HG02852 (cell line): ENCODE measurements around the gene TRAPPC8.
"Not testable (repeated sequence)": the region's sequence is repeated elsewhere in the genome, so short reads cannot be mapped to it uniquely, and the experiment has no call there.

Source experiments
- ATAC-seq: cut with Tn5 transposase; IDR thresholded peaks from one replicate; pipeline ENCODE4 v1.9.1; 2021; ENCODE audit warnings: mild to moderate bottlenecking, moderate library complexity; ENCODE audit not compliant: unreplicated experiment

TRAPPC8 gene

GRCh38 chr18:31942999-31943877 is at the start of gene TRAPPC8:
TRAPPC8 (minus strand) TSS chr18:31943128; CDS start chr18:31942764, 364 bp downstream.
- ATAC-seq: peak; percentile 79

- peak; percentile 100 for ATAC-seq
Observed at GRCh38 chr18:31990823-31991222, 47.9 kb upstream of the TRAPPC8 start.

GRCh38 chr18:31983976-31984375 is 41.0 kb upstream of the TRAPPC8 start:
- no peak for ATAC-seq

- no peak for ATAC-seq
Observed at GRCh38 chr18:31983020-31983419, 40.1 kb upstream of the TRAPPC8 start.

- ATAC-seq: no peak
Observed at GRCh38 chr18:31980863-31981262, 37.9 kb upstream of the TRAPPC8 start.

- ATAC-seq: no peak
Observed at GRCh38 chr18:31979714-31980113, 36.8 kb upstream of the TRAPPC8 start.

GRCh38 chr18:31978616-31979015 is 35.7 kb upstream of the TRAPPC8 start:
- no peak for ATAC-seq

- no peak for ATAC-seq
Observed at GRCh38 chr18:31977270-31977872, 34.4 kb upstream of the TRAPPC8 start.

GRCh38 chr18:31976242-31976641 is 33.3 kb upstream of the TRAPPC8 start:
- ATAC-seq: no peak

- ATAC-seq: no peak
Observed at GRCh38 chr18:31973929-31974546, 31.1 kb upstream of the TRAPPC8 start.

GRCh38 chr18:31970617-31971016 is 27.7 kb upstream of the TRAPPC8 start:
- ATAC-seq: no peak

- ATAC-seq: no peak
Observed at GRCh38 chr18:31965316-31965970, 22.5 kb upstream of the TRAPPC8 start.

- ATAC-seq: no peak
Observed at GRCh38 chr18:31957728-31958127, 14.8 kb upstream of the TRAPPC8 start.

GRCh38 chr18:31954349-31954748 is 11.4 kb upstream of the TRAPPC8 start:
- no peak for ATAC-seq

- ATAC-seq: not testable (repeated sequence)
Observed at GRCh38 chr18:31953699-31954098, 10.8 kb upstream of the TRAPPC8 start.

GRCh38 chr18:31952223-31952622 is 9.3 kb upstream of the TRAPPC8 start:
- no peak for ATAC-seq

GRCh38 chr18:31950583-31950982 is 7.7 kb upstream of the TRAPPC8 start:
- ATAC-seq: no peak

- ATAC-seq: not testable (repeated sequence)
Observed at GRCh38 chr18:31948349-31948748, 5.4 kb upstream of the TRAPPC8 start.

- ATAC-seq: no peak
Observed at GRCh38 chr18:31946305-31947046, 3.5 kb upstream of the TRAPPC8 start.
